Head of caudate nucleus (tissue), 42 donors: ENCODE measurements around the gene CCR3.

Experiments
- DNase-seq, 42 donors: peaks; one replicate each; pipeline versions ENCODE4 v3.0.0 to v3.0.0-alpha.2; 2020 to 2021; ENCODE audit warnings: mixed read lengths in 7 of 42
- intact Hi-C: fragments of 100-400 bp; cut with DNase I; formaldehyde crosslinking; loops from one replicate; pipeline ENCODE4 v1.15.0; 2022

The CCR3 gene

GRCh38 chr3:46264002-46264401, 21.7 kb downstream of the CCR3 start:
- intact Hi-C loops: no loop called here
- no peak for DNase-seq

- intact Hi-C loops: no loop called here
- DNase-seq: no peak
These were observed 24.3 kb downstream of the CCR3 start for GRCh38 chr3:46266598-46266997.

- intact Hi-C loops: no loop called here
- no peak for DNase-seq
These were observed 27.3 kb downstream of the CCR3 start for GRCh38 chr3:46269556-46269955.

GRCh38 chr3:46270474-46270873, 28.2 kb downstream of the CCR3 start:
- DNase-seq: no peak
- intact Hi-C loops: no loop called here

GRCh38 chr3:46271209-46271745, 29.0 kb downstream of the CCR3 start:
- no peak for DNase-seq
- intact Hi-C loops: no loop called here

- DNase-seq: no peak
- intact Hi-C loops: no loop called here
These were observed 29.8 kb downstream of the CCR3 start for GRCh38 chr3:46272028-46272451.

GRCh38 chr3:46276497-46277099, 34.3 kb downstream of the CCR3 start:
- intact Hi-C loops: no loop called here
- peak in 35 of 42 donors; percentile 10 to 67 (median 37) for DNase-seq

- intact Hi-C loops: no loop called here
- DNase-seq: no peak
These were observed 35.2 kb downstream of the CCR3 start for GRCh38 chr3:46277476-46277875.

GRCh38 chr3:46278816-46279672, 36.8 kb downstream of the CCR3 start:
- intact Hi-C loops: no loop called here
- DNase-seq: no peak

GRCh38 chr3:46280105-46280797, 38.0 kb downstream of the CCR3 start:
- DNase-seq: no peak
- intact Hi-C loops: no loop called here

- no peak for DNase-seq
- intact Hi-C loops: no loop called here
These were observed 39.3 kb downstream of the CCR3 start for GRCh38 chr3:46281551-46281950.

- DNase-seq: no peak
- intact Hi-C loops: no loop called here
These were observed 39.8 kb downstream of the CCR3 start for GRCh38 chr3:46282041-46282440.

- intact Hi-C loops: no loop called here
- no peak for DNase-seq
These were observed 40.4 kb downstream of the CCR3 start for GRCh38 chr3:46282696-46283095.

GRCh38 chr3:46283881-46284450, 41.7 kb downstream of the CCR3 start:
- DNase-seq: no peak
- intact Hi-C loops: no loop called here

- DNase-seq: no peak
- intact Hi-C loops: no loop called here
These were observed 42.9 kb downstream of the CCR3 start for GRCh38 chr3:46284981-46285683.

- no peak for DNase-seq
- intact Hi-C loops: no loop called here
These were observed 43.8 kb downstream of the CCR3 start for GRCh38 chr3:46285931-46286619.

GRCh38 chr3:46286947-46287565, 44.8 kb downstream of the CCR3 start:
- intact Hi-C loops: no loop called here
- no peak for DNase-seq

- intact Hi-C loops: no loop called here
- no peak for DNase-seq
These were observed 47.3 kb downstream of the CCR3 start for GRCh38 chr3:46289551-46289950.
